GM21737 (cell line): ENCODE results near the gene IL3.

Source experiments
- ATAC-seq: cut with Tn5 transposase; IDR thresholded peaks from one replicate; pipeline ENCODE4 v1.9.1; 2021; ENCODE audit warnings: mild to moderate bottlenecking, moderate library complexity; ENCODE audit not compliant: unreplicated experiment

IL3 gene

GRCh38 chr5:132110930-132111329, 50.5 kb downstream of the IL3 start:
- ATAC-seq, result no peak

- no peak for ATAC-seq
These were observed 51.7 kb downstream of the IL3 start for GRCh38 chr5:132112111-132112510.
